GM18909 (cell line): ENCODE measurements around the gene HIVEP2.

Experiments
- ATAC-seq: cut with Tn5 transposase; IDR thresholded peaks from one replicate; pipeline ENCODE4 v1.9.1; 2021; ENCODE audit warnings: mild to moderate bottlenecking; ENCODE audit not compliant: unreplicated experiment, poor library complexity

HIVEP2 gene

GRCh38 chr6:142872376-142872775 lies 72.6 kb downstream of the HIVEP2 start:
- ATAC-seq: no peak

GRCh38 chr6:142871910-142872331 lies 73.1 kb downstream of the HIVEP2 start:
- peak; percentile 89 for ATAC-seq

- no peak for ATAC-seq
Measured at GRCh38 chr6:142870787-142871415, 74.1 kb downstream of the HIVEP2 start.

- no peak for ATAC-seq
Measured at GRCh38 chr6:142868917-142869316, 76.1 kb downstream of the HIVEP2 start.

GRCh38 chr6:142867988-142868812 lies 76.8 kb downstream of the HIVEP2 start:
- ATAC-seq: peak; percentile 47

GRCh38 chr6:142867355-142867801 lies 77.6 kb downstream of the HIVEP2 start:
- ATAC-seq: no peak

GRCh38 chr6:142863981-142864380 lies 81.0 kb downstream of the HIVEP2 start:
- ATAC-seq: no peak

- no peak for ATAC-seq
Measured at GRCh38 chr6:142861711-142862110, 83.3 kb downstream of the HIVEP2 start.

- ATAC-seq: no peak
Measured at GRCh38 chr6:142860498-142860897, 84.5 kb downstream of the HIVEP2 start.

GRCh38 chr6:142857796-142858555 lies 87.0 kb downstream of the HIVEP2 start:
- peak; percentile 19 for ATAC-seq

- peak; percentile 59 for ATAC-seq
Measured at GRCh38 chr6:142857233-142857761, 87.7 kb downstream of the HIVEP2 start.

- ATAC-seq: peak; percentile 74
Measured at GRCh38 chr6:142856624-142857232, 88.2 kb downstream of the HIVEP2 start.

- peak; percentile 29 for ATAC-seq
Measured at GRCh38 chr6:142855893-142856623, 88.9 kb downstream of the HIVEP2 start.

- no peak for ATAC-seq
Measured at GRCh38 chr6:142854589-142855488, 90.1 kb downstream of the HIVEP2 start.

- ATAC-seq: no peak
Measured at GRCh38 chr6:142853244-142854180, 91.5 kb downstream of the HIVEP2 start.

GRCh38 chr6:142851601-142852000 lies 93.4 kb downstream of the HIVEP2 start:
- no peak for ATAC-seq

GRCh38 chr6:142850679-142851423 lies 94.1 kb downstream of the HIVEP2 start:
- ATAC-seq: peak; percentile 51
